Esophagus squamous epithelium (tissue), 4 donors: Measurements from ENCODE around the gene ADAMTSL3.

Source experiments
- POLR2A ChIP-seq, 4 donors: fragments of 450-650 bp; IDR thresholded peaks; one replicate each; pipeline ENCODE4 v1.6.1; 2017; ENCODE audit warnings: antibody characterized with exemption in 4 of 4, mild to moderate bottlenecking in 4 of 4, moderate library complexity in 3 of 4
- TF ChIP-seq, protein P1 (sequence below), 6 experiments: fragments of 450-650 bp in 4 of 6; fragments of 200-600 bp in 2 of 6; sonication (generic) in 2 of 6; IDR thresholded peaks; one replicate each; pipeline ENCODE4 v1.5.1; 2016 to 2019; ENCODE audit warnings: antibody characterized with exemption in 6 of 6, mild to moderate bottlenecking in 4 of 6, moderate library complexity in 4 of 6

DNA sequence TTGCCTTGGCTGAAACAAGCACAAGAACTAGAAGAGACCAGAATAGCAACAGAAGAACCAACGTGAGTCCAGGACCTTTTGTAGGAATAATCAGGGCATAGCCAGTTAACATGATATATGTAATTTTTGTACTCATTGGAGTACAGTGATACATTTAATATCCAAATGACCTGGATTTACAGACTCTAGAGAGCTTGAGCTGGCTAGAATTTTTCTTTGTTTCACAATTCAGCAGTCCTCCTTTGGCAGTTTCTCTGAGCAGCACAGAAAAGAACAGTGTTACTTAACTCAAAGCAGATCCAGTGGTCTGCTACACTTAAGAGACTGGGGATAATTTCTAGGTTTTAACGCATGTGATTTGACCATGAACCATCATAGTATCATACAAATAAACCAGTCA is 245.7 kb downstream of the ADAMTSL3 start:
- TF ChIP-seq, protein P1, sequence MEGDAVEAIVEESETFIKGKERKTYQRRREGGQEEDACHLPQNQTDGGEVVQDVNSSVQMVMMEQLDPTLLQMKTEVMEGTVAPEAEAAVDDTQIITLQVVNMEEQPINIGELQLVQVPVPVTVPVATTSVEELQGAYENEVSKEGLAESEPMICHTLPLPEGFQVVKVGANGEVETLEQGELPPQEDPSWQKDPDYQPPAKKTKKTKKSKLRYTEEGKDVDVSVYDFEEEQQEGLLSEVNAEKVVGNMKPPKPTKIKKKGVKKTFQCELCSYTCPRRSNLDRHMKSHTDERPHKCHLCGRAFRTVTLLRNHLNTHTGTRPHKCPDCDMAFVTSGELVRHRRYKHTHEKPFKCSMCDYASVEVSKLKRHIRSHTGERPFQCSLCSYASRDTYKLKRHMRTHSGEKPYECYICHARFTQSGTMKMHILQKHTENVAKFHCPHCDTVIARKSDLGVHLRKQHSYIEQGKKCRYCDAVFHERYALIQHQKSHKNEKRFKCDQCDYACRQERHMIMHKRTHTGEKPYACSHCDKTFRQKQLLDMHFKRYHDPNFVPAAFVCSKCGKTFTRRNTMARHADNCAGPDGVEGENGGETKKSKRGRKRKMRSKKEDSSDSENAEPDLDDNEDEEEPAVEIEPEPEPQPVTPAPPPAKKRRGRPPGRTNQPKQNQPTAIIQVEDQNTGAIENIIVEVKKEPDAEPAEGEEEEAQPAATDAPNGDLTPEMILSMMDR (IDR thresholded peaks at IDR 0.05) = no peak
- no peak for TF ChIP-seq POLR2A (IDR thresholded peaks at IDR 0.05)
